ENCODE measurements around the gene ATP2B3.

Gene ATP2B3

DNA sequence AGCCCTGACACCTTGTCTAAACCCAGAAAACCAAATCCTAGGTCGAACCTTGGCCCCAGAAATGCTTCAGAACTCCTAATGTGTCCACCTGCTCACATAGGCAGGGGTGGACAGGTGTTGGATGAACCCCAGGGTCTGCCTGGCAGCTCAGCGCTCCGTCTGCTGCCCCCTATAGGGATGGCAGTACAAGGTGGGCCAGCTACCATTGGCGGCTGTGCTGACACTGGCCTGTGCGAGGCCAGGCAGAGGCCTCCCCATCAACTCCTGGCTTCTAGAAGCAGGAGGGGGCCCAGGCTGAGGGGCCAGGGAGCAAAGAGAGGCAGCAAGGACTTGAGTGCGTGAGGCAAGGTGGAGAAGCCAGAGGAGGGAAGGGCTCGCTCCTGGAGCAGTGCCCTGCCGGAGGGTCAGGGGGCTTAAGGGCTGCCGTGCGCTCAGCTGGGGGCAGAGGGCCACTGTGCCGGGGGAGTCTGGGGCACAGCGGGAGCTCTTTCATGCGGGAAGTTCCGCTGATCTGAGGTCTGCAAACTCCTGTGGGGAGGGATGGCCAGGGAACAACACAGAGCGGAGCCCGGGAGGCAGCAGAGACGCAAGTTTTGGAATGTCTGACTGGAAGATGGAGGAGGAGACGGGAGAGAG is 60.9 kb downstream of the ATP2B3 start:
- Histone ChIP-seq H3K9ac (ENCODE audit: low read depth in 1 of 2, low read length in 2 of 2) (no peak overlapping the region), H3K4me3 (ENCODE audit: low read length in 2 of 2) (no peak overlapping the region), H3K27me3 (ENCODE audit: control insufficient read depth in 2 of 2, insufficient read depth in 2 of 2, low read length in 2 of 2) (peaks cover 9 to 10% of the 10 kb centered on the region in 2 donors), H3K9me3 (ENCODE audit: control insufficient read depth in 2 of 2, low read length in 2 of 2) (no peaks in the 10 kb centered on the region), H3K27ac (ENCODE audit: low read depth in 2 of 2, low read length in 2 of 2) (no peak overlapping the region), H3K4me1 (ENCODE audit: control insufficient read depth in 2 of 2, insufficient read depth in 2 of 2, low read length in 2 of 2) (no peaks in the 10 kb centered on the region), H3K36me3 (ENCODE audit: control insufficient read depth in 2 of 2, insufficient read depth in 2 of 2, low read length in 2 of 2) (no peaks in the 10 kb centered on the region)

GRCh38 chrX:153578889-153579288 is 61.4 kb downstream of the ATP2B3 start:
- Histone ChIP-seq H3K9me3 (ENCODE audit: control insufficient read depth in 2 of 2, low read length in 2 of 2) (no peaks in the 10 kb centered on the region), H3K4me1 (ENCODE audit: control insufficient read depth in 2 of 2, insufficient read depth in 2 of 2, low read length in 2 of 2) (no peaks in the 10 kb centered on the region), H3K36me3 (ENCODE audit: control insufficient read depth in 2 of 2, insufficient read depth in 2 of 2, low read length in 2 of 2) (no peaks in the 10 kb centered on the region), H3K9ac (ENCODE audit: low read depth in 1 of 2, low read length in 2 of 2) (no peak overlapping the region), H3K4me3 (ENCODE audit: low read length in 2 of 2) (no peak overlapping the region), H3K27ac (ENCODE audit: low read depth in 2 of 2, low read length in 2 of 2) (no peak overlapping the region), H3K27me3 (ENCODE audit: control insufficient read depth in 2 of 2, insufficient read depth in 2 of 2, low read length in 2 of 2) (peaks cover 5 to 10% of the 10 kb centered on the region in 2 donors)

GRCh38 chrX:153580700-153581386 is 63.4 kb downstream of the ATP2B3 start:
- H3K36me3 ChIP-seq (ENCODE audit: control insufficient read depth in 2 of 2, insufficient read depth in 2 of 2, low read length in 2 of 2): no peaks in the 10 kb centered on the region
- no peaks in the 10 kb centered on the region for H3K9me3 ChIP-seq (ENCODE audit: control insufficient read depth in 2 of 2, low read length in 2 of 2)
- H3K4me3 ChIP-seq (ENCODE audit: low read length in 2 of 2): no peak overlapping the region
- no peak overlapping the region for H3K9ac ChIP-seq (ENCODE audit: low read depth in 1 of 2, low read length in 2 of 2)
- no peaks in the 10 kb centered on the region for H3K4me1 ChIP-seq (ENCODE audit: control insufficient read depth in 2 of 2, insufficient read depth in 2 of 2, low read length in 2 of 2)
- no peak overlapping the region for H3K27ac ChIP-seq (ENCODE audit: low read depth in 2 of 2, low read length in 2 of 2)
- H3K27me3 ChIP-seq (ENCODE audit: control insufficient read depth in 2 of 2, insufficient read depth in 2 of 2, low read length in 2 of 2): peaks cover 0 to 5% of the 10 kb centered on the region in 2 donors

GRCh38 chrX:153582896-153583295 is 65.5 kb downstream of the ATP2B3 start:
- H3K36me3 ChIP-seq (ENCODE audit: control insufficient read depth in 2 of 2, insufficient read depth in 2 of 2, low read length in 2 of 2): peaks cover 0 to 4% of the 10 kb centered on the region in 2 donors
- H3K9me3 ChIP-seq (ENCODE audit: control insufficient read depth in 2 of 2, low read length in 2 of 2): no peaks in the 10 kb centered on the region
- H3K9ac ChIP-seq (ENCODE audit: low read depth in 1 of 2, low read length in 2 of 2): no peak overlapping the region
- H3K4me3 ChIP-seq (ENCODE audit: low read length in 2 of 2): no peak overlapping the region
- H3K27ac ChIP-seq (ENCODE audit: low read depth in 2 of 2, low read length in 2 of 2): no peak overlapping the region
- H3K27me3 ChIP-seq (ENCODE audit: control insufficient read depth in 2 of 2, insufficient read depth in 2 of 2, low read length in 2 of 2): peaks cover 0 to 5% of the 10 kb centered on the region in 2 donors
- H3K4me1 ChIP-seq (ENCODE audit: control insufficient read depth in 2 of 2, insufficient read depth in 2 of 2, low read length in 2 of 2): no peaks in the 10 kb centered on the region

DNA sequence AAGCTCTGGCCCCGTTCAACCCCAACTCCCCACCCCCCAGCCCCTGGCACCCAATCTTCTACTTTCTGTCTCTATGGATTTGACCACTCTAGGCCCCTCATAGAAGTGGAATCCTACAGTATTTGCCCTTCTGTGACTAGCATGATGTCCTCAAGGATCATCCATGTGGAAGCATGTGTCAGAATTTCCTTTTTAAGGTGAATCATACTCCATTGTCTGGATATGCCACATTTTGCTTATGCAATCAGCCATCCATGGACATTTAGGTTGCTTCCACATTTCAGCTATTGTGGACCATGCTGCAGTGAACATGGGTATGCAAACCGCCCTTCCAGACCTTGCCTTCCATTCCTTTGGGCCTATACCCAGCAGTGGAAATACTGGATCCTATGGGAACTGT is 66.0 kb downstream of the ATP2B3 start:
- Histone ChIP-seq H3K4me1 (ENCODE audit: control insufficient read depth in 2 of 2, insufficient read depth in 2 of 2, low read length in 2 of 2) (no peaks in the 10 kb centered on the region), H3K9ac (ENCODE audit: low read depth in 1 of 2, low read length in 2 of 2) (no peak overlapping the region), H3K27ac (ENCODE audit: low read depth in 2 of 2, low read length in 2 of 2) (no peak overlapping the region), H3K36me3 (ENCODE audit: control insufficient read depth in 2 of 2, insufficient read depth in 2 of 2, low read length in 2 of 2) (peaks cover 0 to 4% of the 10 kb centered on the region in 2 donors), H3K4me3 (ENCODE audit: low read length in 2 of 2) (no peak overlapping the region), H3K27me3 (ENCODE audit: control insufficient read depth in 2 of 2, insufficient read depth in 2 of 2, low read length in 2 of 2) (peaks cover 0 to 5% of the 10 kb centered on the region in 2 donors), H3K9me3 (ENCODE audit: control insufficient read depth in 2 of 2, low read length in 2 of 2) (no peaks in the 10 kb centered on the region)

DNA sequence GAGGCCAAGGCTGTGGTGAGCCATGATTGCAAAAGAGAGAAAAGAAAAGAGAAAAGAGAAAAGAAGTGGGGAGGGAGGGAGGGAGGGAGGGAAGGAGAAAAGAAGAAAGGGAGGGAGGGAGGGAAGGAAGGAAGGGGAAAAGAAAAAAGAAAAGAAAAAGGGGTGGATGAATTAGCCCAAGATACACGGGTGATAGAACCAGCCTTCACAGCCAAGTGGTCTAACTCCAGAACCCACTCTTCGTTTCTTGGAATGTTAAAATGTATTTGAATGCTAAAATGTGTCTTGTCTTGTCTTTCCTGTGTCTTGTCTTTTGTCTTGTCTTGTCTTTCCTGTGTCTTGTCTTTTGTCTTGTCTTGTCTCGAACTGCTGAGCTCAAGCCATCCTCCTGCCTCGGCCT is 68.4 kb downstream of the ATP2B3 start:
- H3K9me3 ChIP-seq (ENCODE audit: control insufficient read depth in 2 of 2, low read length in 2 of 2): no peaks in the 10 kb centered on the region
- peaks cover under 1 to 4% of the 10 kb centered on the region in 2 donors for H3K4me1 ChIP-seq (ENCODE audit: control insufficient read depth in 2 of 2, insufficient read depth in 2 of 2, low read length in 2 of 2)
- no peak overlapping the region for H3K9ac ChIP-seq (ENCODE audit: low read depth in 1 of 2, low read length in 2 of 2)
- no peak overlapping the region for H3K27ac ChIP-seq (ENCODE audit: low read depth in 2 of 2, low read length in 2 of 2)
- peaks cover 0 to 3% of the 10 kb centered on the region in 2 donors for H3K27me3 ChIP-seq (ENCODE audit: control insufficient read depth in 2 of 2, insufficient read depth in 2 of 2, low read length in 2 of 2)
- H3K36me3 ChIP-seq (ENCODE audit: control insufficient read depth in 2 of 2, insufficient read depth in 2 of 2, low read length in 2 of 2): peaks cover 2 to 13% of the 10 kb centered on the region in 2 donors
- no peak overlapping the region for H3K4me3 ChIP-seq (ENCODE audit: low read length in 2 of 2)

GRCh38 chrX:153587342-153587741 is 69.9 kb downstream of the ATP2B3 start:
- Histone ChIP-seq H3K36me3 (ENCODE audit: control insufficient read depth in 2 of 2, insufficient read depth in 2 of 2, low read length in 2 of 2) (peaks cover 2 to 14% of the 10 kb centered on the region in 2 donors), H3K27ac (ENCODE audit: low read depth in 2 of 2, low read length in 2 of 2) (no peak overlapping the region)

DNA sequence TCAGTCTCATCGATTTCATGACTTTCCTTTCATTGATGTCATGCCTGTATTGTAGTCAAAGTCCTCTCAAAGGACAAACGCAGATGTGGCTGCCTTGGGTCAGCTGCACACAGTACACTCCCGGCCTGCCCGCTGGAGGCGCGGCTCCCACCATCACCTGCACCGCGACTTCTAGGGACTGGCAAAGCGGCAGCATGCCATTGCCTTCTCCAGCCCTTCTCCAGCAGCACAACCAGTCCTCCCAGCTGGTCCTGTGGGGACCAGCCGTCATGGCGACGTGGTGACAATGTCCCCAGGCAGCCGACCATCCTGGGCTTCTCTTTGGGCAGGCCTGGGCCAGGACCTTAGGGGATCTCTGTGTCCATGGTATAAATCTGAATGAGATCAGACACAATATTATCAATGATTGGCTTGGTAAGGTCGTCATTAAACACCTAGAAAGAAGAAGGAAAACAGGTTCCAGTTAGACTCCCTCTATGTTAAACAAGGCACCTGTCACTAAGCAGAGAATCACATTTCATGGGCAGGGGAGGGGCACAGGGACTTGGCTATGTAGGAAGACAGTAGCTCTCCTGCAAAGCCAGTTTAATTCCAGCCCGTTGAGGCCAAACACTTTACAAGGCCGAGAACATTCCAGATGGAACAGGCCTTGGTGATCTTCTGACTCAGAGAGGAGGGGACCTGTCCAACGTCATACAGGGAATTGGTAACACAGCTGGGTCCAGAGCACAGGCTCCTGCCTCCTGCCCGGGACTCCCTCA is 70.8 kb downstream of the ATP2B3 start:
- Histone ChIP-seq H3K4me3 (ENCODE audit: low read length in 2 of 2) (no peak overlapping the region), H3K9ac (ENCODE audit: low read depth in 1 of 2, low read length in 2 of 2) (no peak overlapping the region), H3K9me3 (ENCODE audit: control insufficient read depth in 2 of 2, low read length in 2 of 2) (no peaks in the 10 kb centered on the region), H3K27ac (ENCODE audit: low read depth in 2 of 2, low read length in 2 of 2) (no peak overlapping the region), H3K27me3 (ENCODE audit: control insufficient read depth in 2 of 2, insufficient read depth in 2 of 2, low read length in 2 of 2) (peaks cover 0 to 3% of the 10 kb centered on the region in 2 donors), H3K36me3 (ENCODE audit: control insufficient read depth in 2 of 2, insufficient read depth in 2 of 2, low read length in 2 of 2) (peaks cover 2 to 18% of the 10 kb centered on the region in 2 donors), H3K4me1 (ENCODE audit: control insufficient read depth in 2 of 2, insufficient read depth in 2 of 2, low read length in 2 of 2) (peaks cover 5 to 6% of the 10 kb centered on the region in 2 donors)

More at GRCh38 chrX:153587342-153587741, 69.9 kb downstream of the ATP2B3 start:
- Histone ChIP-seq H3K9ac (ENCODE audit: low read depth in 1 of 2, low read length in 2 of 2) (no peak overlapping the region), H3K4me1 (ENCODE audit: control insufficient read depth in 2 of 2, insufficient read depth in 2 of 2, low read length in 2 of 2) (peaks cover 5 to 6% of the 10 kb centered on the region in 2 donors), H3K4me3 (ENCODE audit: low read length in 2 of 2) (no peak overlapping the region), H3K9me3 (ENCODE audit: control insufficient read depth in 2 of 2, low read length in 2 of 2) (no peaks in the 10 kb centered on the region), H3K27me3 (ENCODE audit: control insufficient read depth in 2 of 2, insufficient read depth in 2 of 2, low read length in 2 of 2) (peaks cover 0 to 3% of the 10 kb centered on the region in 2 donors)

- Histone ChIP-seq H3K4me3 (ENCODE audit: low read length in 2 of 2) (no peak overlapping the region), H3K4me1 (ENCODE audit: control insufficient read depth in 2 of 2, insufficient read depth in 2 of 2, low read length in 2 of 2) (peaks cover 5 to 6% of the 10 kb centered on the region in 2 donors), H3K27me3 (ENCODE audit: control insufficient read depth in 2 of 2, insufficient read depth in 2 of 2, low read length in 2 of 2) (peaks cover 0 to 3% of the 10 kb centered on the region in 2 donors), H3K9me3 (ENCODE audit: control insufficient read depth in 2 of 2, low read length in 2 of 2) (no peaks in the 10 kb centered on the region), H3K9ac (ENCODE audit: low read depth in 1 of 2, low read length in 2 of 2) (no peak overlapping the region), H3K27ac (ENCODE audit: low read depth in 2 of 2, low read length in 2 of 2) (no peak overlapping the region), H3K36me3 (ENCODE audit: control insufficient read depth in 2 of 2, insufficient read depth in 2 of 2, low read length in 2 of 2) (peaks cover 2 to 22% of the 10 kb centered on the region in 2 donors)
Measured at GRCh38 chrX:153588782-153589446, 71.5 kb downstream of the ATP2B3 start.
